Activated naive CD4-positive, alpha-beta T cell treated with anti-CD3 and anti-CD28 coated beads, Interleukin-2, amount 50 U/mL, for 16 hours (primary cell): Measurements from ENCODE around the gene RPL6.

Experiments used
- DNase-seq: peaks from one replicate; pipeline ENCODE4 v3.0.0-alpha.2; 2020

RPL6 gene

GRCh38 chr12:112375105-112375504 is 34.3 kb downstream of the RPL6 start:
- no peak for DNase-seq

GRCh38 chr12:112374166-112374740 is 35.2 kb downstream of the RPL6 start:
- DNase-seq, result no peak

GRCh38 chr12:112370868-112371510 is 38.4 kb downstream of the RPL6 start:
- DNase-seq, result no peak

- DNase-seq, result no peak
These were observed 39.2 kb downstream of the RPL6 start for GRCh38 chr12:112370199-112370598.

GRCh38 chr12:112368856-112369255 is 40.5 kb downstream of the RPL6 start:
- DNase-seq, result no peak

- DNase-seq, result no peak
These were observed 41.4 kb downstream of the RPL6 start for GRCh38 chr12:112367965-112368364.

GRCh38 chr12:112362310-112362709 is 47.1 kb downstream of the RPL6 start:
- DNase-seq, result no peak

GRCh38 chr12:112361271-112361670 is 48.1 kb downstream of the RPL6 start:
- DNase-seq, result no peak

- DNase-seq, result no peak
These were observed 50.1 kb downstream of the RPL6 start for GRCh38 chr12:112359290-112359689.

GRCh38 chr12:112357214-112357613 is 52.2 kb downstream of the RPL6 start:
- DNase-seq, result no peak
